ENCODE measurements around the gene MAP2K2.

Gene MAP2K2

DNA sequence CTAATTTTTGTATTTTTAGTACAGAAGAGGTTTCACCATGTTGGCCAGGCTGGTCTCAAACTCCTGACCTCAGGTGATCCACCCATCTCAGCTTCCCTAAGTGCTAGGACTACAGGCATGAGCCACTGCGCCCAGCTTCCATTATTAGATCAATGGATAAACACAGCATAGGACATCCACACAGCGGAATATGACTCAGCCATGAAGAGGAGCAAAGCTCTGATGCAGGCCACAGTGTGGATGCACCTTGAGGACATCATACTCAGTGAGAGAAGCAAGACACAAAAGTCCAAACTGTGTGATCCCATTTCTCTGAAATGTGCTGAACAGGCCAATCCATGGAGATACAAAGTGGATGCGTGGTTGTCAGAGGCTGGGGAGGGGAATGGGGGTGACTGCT lies 52.3 kb downstream of the MAP2K2 start:
- DNase-seq, result no peak

DNA sequence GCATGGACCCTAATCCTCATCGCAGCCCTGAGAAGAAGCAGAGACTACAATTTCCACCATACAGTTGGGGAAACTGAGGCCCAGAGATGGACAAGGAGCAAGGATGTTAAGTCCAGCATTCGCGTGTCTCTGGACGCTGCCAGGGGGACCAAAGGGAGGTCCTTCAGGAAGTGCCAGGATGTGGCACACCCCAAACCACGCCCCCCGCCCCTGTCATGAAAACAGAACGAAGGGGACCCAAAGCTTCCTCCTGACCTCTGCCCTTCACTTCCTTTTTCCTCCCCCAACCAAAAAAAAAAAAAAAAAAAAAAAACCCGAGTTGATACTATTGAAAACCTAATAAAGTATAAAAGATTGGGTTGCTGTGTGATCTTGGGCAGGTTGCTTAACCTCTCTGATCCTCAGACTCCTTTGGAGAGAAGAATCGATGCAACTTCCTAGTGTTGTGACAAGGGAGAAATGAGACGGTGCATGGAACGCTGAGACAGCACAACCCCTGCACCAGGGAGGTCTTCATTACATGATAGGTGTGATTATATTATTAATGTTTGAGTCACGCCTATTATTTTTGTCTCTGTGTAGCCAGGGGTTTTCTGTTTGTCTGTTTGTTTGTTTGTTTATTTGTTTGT lies 54.5 kb downstream of the MAP2K2 start:
- DNase-seq, result no peak

DNA sequence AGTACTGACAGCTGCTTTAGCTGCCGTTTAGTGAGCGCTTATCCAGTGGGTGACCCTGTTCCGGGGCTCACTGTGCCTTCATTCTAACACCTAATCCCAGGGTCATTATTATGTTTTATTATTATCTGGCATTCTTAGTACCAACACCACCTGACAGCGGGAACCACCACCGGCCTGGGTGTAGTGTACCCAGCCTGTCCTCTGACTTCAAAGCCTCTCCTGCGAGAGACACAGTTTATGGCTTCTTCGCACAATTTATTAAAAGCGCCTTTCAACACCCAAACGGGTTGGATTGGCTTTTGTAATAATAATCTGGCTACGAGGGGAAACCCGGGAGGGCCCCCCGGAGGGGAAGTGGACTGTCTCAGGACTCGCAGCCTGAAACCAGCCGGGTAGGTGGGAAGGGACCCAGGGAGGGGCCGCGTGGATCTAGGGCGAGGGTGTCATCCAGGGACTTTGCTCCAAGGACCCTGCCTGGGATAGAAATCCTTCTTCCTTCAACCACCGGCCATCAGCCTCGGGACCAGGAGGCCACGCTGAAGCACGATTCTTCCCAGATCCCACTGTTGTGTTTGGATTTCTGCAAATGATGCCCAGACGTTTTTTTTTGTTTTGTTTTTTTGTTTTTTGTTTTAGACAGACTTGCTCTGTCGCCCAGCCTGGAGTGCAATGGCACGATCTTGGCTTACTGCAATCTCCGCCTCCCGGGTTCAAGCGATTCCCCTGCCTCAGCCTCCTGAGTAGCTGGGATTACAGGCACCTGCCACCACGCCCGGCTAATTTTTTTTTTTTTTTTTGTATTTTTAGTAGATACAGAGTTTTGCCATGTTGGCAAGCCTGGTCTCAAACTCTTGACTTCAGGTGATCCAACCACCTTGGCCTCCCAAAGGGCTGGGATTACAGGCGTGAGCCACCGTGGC lies 55.6 kb downstream of the MAP2K2 start:
- no peak for DNase-seq

DNA sequence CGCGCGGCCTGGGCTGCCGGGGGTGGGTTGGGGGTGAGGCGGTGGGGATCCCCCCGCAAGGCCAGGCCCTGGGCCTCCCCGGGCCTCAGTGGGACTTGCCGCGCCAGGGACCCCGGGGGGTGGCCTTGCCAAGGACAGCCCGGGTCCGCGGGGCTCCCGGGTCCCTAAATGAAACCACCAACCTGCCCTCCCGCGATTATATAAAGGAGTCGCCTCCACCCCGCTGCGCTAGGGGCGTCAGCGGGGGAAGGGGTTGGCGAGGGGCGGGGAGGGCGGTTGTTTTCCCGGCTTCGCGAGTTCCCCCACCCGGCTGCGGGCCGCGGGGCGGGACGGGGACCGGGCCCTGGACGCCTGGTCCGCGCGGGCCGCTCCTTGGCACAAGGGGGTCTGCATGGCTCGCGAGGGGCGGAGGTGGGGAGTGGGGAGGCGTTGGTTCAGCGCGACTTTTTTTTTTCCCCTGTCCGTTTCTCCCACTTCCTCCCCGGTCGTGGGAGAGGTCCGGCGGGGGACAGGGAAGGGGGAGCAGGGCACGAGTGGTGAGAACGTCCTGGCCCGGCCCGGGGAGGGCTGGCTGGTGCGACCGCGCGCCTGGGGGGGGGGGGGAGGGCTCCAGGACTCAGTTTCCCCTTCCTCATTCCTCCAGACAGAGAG lies 56.4 kb downstream of the MAP2K2 start:
- no peak for DNase-seq

DNA sequence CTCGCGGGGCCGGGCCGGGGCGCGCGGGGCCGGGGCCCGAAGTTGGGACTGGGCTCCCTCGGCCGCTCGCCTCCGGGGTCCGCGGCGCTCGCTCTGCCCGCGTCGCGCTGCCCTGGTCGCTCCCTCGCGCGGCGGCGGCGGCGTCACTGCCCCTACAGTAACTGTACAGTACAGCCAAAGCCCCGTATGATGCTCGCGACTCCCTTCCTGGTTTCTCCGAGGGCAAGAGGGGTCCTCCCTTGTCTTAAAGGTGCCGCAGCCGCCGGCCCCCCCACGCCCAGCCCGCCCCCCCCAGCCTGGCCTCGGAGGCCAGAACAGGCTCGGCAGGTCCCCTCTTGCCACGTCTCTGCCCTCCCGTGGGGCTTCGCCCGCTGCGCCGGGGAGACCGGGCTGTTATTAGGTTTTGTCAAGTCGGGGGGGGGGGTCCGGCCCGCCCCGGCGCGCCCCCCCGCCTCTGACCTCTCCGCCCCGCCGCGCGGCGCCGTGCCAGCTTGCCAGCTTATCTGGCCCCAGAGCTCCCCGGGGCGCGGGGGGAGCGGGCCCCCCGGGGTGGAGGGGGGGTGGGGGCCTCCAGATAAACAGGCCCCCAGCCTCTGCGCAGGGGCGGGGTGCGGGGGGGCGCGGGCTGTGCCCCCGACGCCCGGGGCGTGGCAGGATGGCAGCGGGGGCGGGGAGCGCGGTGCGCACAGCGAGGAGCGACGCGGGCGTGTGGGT lies 57.1 kb downstream of the MAP2K2 start, which contains the start of gene ZBTB7A:
Gene ZBTB7A, minus strand, starts transcription at position 218 of the 714 bp plus-strand sequence. CDS start 11,667 bp downstream, outside the sequence.
- DNase-seq, result no peak

DNA sequence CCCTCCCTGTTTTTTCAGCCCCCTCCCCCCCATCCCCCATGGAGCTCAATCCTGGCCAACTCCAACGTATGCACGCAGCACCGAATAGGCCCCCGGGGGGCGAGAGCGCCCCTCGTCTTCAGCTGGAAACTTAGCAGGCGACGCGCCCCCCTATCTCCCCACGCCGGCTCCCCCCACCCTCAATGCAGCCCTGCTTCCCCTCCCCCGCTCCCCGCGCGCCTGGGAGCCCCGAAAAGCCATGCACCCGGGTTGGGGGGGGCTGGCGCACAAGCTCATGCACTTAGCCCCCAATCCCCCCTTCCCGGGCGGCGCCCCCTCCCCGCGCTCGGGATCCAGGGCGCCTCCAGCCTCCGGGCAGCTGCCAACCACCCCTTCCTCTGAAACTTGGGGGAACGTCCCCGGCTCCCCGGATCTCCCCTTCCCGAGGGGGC lies 57.7 kb downstream of the MAP2K2 start:
- DNase-seq, result no peak

DNA sequence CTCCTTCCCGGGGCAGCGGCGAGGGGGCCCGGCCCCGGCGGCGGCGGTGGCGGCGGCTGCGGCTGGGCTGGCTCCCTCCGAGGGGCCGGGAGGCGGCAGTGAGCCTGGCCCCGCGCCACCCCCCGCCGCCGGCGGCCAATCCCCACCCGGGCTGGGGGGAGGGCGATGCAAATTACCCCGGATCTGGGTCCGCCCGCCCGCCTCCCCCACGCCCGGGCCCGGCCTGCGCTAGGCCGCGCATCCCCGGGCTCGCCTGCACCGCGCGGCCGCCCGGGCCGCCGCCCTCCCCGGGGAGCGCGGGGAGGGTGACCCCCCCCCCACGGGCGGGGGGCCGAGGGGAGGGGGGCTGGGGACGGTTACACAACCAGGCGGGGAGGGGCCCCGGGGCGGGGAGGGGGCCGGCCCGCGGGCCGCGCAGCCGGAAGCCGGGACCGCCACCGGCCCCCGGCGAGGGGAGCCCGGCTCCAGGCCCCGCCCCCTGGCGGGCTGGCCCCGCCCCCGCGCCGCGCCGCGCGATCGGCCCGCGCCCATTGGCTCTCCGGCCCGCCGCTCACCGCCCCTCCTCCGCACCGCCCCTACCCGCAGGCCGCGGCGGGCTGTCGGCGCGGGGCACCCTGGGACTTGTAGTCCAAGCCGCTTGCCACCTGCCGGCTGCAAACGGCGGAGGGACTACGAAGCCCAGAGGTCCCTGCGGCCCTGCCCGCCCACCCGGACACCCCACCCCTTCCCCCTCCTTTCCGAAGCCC lies 58.3 kb downstream of the MAP2K2 start:
- peak; percentile 76 for DNase-seq

DNA sequence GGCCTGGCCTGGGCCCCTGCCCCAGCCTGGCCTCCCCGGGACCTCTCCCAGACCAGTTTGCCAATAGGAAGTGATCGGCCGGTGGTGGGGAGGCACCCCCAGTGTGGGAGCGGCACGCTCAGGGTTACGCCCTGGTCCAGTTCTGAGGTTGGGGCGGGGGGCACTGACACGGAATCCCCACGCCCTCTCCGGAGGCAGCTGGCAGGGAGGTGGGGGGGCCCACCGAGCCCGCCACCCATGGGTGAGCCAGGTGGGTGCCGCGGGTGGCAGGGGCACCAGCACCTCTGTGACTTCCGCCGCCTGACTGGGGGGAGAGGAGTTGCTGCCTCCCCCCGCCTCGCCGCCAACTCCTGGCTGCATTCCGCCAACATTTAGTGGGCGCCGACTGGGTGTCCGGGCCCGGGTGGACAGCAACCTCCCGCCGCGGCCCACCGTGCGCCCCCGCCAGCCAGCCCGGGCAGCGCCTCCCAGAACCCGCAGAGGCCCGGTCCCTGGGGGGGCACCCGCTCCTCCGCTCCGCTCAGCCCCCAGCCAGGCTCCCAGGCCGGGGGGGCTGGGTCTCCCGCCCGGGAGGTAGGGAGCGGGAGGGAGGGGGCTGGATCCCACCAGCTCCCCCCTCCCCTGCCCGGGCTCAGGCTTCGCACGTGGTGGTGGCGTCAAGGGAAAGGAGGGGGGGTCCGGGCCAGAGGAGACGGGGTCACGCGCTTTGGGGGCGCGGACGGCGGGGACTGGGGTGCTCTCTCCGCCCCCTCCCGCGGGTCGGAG lies 59.2 kb downstream of the MAP2K2 start:
- DNase-seq, result no peak

DNA sequence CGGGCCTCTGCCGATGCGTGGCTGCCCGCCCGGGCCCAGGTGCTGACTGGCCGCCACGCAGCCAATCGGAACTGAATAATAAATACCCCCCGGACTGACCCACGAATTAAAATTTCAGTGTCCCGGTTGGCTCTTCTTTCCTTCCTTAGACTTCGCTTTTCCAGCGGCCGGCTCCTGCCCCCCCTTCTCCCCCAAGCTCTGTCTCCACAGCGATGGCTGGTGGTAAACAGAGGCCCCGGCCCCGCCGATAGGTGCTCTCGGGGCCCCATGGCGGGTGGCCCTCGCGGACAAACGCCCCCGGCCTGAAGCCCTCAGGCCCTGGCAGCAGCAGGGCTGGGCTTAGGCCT lies 59.8 kb downstream of the MAP2K2 start:
- no peak for DNase-seq

DNA sequence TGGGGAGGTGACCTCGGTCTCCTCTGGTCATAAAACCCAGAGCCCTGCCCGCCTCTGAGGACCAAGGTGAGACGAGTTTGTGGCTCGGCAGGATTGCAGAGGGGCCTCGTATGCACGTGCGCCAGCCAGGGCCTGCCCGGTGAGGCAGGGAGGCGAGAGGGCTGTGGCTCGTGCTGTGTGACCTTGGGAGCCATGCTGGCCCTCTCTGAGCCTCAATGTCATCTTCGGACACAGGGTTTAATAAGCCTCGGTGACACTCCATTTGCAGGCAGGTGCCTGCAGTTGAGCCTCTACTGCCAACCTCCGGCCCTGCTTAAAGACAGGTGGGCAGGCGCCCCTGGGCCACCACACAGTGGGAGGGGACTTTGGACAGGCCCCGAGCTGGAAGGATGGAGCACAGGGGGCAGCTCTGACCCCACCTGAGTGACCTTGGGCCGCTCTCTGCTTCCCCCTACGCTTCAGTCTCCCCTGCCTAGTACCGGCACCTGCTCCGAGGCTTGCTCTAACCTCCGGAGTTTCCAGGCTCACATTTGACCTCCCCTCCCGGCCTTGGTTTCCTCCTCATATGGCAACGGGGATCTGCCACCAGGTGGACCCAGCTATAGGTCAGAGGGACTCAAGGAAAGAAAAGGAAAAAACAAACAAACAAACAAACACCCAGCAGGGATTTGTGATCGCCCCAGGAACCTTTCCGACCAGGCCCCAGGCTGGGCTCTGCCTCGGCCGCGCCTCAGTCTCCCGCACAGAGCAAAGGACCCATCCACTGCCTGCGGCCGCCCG lies 60.4 kb downstream of the MAP2K2 start:
- no peak for DNase-seq

DNA sequence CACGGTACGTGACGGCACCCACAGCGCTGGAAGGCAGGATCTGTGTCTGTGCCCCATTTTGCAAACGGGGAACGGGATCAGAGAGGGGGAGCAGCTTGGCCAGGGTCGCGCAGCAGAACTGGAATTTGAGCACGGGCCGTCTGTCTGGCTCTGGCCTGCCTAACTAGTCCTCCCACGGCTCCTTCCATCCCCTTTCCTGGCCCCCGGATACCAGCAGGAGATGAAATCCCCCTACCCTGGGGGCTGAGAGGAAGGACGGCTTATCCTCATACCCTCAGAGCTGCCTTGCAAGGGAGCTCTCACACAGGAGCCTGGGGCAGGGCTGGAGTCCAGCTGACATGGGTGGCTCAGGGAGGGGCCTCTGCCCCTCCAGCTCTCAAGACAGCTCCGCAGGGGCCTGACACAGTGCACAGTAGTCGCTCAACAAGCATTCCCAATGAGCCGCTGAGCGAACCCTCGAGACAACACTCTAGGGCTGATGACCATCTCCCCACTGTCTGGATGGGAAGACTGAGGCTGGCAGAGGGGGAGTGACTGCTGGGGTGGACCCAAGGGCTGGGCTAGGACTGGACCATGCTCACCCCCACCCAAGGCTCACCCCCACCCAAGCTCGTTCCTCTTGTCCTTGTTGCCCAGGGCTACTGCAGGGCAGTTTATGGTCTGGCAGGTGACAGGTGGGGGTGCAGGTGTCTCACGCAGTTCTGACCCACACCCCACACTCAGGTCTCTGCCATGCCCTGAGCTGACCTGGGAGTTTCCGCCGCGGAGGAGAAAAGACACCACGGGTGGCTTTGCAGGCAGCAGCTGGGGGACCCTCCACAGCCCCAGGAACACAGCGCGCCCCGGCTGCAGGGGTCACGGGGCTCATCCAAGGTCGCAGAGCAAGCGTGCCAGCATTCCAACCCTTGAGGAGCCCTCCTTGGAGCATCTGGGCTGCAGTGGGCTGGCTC lies 61.2 kb downstream of the MAP2K2 start:
- no peak for DNase-seq

DNA sequence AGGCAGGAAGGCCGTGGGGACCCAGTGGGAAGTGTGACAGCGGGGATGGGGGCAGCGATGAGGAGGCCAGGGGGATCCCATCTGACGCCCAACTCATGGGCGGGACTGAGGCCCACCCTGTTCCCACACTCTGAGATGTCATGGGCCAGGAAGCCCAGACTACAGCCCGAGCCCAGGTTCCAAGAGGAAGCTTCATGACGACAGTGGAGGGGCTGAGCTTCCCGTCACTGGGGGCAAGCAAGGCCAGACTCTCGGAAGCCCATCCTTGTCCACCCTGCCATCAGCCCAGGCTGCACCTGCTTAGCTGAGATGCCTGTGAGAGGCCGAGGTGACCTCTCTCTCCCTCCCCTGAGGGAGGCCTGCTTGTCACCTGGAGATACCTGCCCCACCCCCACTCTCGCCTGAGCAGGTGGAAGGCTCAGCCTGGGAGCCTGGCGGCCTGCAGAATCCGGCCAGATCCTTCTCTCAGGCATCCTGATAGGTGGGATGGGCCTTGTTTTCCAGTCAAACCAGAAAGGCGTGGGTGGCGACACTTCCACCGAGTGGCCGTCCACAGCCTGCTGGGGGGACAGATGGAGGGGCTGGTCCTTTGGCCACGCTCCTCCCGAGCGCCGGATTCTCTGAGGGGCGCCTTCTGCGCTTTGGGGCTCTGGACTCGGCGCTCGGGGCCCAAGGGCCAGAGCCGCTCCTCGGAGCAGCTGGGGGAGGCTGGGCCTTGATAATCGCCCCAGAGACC lies 62.1 kb downstream of the MAP2K2 start:
- DNase-seq, result no peak

DNA sequence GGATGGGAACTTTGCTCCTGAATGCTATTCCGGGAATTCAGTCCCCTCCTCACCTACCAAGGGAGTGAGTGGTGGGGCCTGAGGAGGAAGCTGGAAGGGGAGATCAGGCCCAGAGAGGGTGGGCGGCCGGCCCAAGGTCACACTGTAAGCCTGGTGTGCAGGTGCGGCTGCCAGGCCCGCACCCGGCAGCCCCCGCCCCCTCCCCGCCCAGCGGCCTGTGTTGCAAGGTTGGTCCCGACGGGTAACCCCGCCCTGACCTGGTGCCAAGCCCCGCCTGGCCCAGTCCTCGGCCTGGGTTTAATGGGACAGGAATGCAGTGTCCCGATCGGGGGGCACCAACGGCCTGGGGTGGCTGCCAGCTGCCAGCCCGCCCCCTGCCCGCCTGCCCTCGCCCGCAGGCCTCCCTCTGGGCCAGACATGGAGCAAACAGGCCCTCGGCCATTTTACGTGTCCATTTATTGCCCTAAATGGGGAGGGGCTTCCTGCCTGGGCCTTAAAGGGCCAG lies 62.7 kb downstream of the MAP2K2 start:
- no peak for DNase-seq

DNA sequence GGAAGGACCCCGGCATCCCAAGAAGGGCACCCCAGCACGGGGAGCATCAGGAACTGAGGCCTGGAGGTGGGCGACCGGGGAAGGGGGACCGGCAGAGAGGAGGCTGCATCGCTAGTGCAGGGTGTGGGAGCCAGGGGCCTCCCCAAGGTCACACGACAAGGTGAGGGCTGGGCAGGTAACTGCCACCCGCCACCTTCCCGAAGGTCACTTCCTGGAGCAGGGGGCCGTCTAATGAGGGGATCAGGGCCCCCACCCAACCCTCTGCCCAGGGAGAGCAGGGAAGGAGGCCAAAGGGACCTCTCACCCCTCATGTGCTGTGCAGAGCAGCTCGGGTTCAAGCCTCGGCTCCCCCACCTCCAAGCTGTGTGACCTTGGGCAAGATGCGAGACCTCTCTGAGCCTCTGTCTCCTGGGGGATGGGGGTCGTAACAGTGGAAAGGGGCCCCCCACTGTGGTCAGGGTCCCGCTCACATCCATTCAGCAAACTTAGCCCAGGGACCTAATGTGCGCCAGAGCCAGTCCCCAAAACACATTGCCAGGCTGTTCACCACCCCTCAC lies 63.2 kb downstream of the MAP2K2 start:
- no peak for DNase-seq

DNA sequence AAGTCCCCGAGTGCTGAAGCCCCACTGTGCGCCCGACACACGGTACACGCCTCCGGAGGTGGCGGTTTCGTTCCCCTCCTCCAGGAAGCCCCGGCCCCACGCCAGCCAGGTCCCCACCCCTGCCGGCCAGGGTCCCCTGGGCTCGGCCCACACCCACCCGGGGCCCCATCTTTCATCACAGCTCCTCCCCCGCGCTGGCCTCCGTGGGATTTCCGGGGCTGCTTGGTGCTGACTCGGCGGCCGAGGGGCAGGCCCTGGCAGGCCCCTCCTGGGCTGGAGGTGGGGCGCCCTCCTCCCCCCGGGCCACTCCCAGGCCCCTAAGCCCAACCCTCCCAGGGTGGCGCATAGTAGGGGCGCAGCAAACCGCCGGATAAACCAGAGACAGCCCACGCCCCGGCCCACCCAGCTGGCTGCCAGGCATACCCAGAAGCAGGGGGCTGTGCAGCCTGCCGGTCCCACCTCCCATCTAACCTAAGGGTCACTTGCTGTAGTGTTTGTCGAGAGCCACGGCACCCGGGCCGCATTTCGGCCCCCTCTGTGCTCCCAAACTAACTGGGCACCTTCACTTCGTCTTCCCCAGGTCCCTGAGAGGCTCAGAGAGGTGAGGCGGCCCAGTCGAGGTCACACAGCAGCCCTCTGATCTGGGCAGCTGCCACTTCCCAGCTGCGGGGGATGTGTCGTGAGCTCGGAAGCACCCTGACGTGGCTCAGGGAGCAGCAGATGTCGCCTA lies 63.9 kb downstream of the MAP2K2 start:
- DNase-seq, result no peak

DNA sequence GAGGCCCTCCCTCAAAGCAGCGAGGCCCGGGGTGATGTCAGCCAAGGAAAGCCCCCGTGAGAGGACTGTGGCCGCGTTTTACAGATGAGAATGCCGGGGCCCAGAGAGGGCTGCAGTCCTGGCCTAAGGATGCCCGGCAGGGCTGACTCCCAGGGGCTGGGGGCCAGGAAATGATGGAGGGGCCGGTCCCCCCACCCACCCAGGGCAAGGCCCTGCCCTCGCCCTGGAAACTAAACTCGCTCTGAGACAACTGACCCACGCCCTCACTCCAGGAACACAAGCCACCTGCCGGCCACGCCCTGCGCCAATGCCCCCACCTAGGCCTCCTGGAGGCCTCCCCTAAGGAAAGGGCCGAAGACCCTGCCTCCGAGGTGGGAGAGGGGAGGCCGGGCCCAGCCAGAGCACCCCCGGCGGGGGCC lies 64.5 kb downstream of the MAP2K2 start:
- no peak for DNase-seq

DNA sequence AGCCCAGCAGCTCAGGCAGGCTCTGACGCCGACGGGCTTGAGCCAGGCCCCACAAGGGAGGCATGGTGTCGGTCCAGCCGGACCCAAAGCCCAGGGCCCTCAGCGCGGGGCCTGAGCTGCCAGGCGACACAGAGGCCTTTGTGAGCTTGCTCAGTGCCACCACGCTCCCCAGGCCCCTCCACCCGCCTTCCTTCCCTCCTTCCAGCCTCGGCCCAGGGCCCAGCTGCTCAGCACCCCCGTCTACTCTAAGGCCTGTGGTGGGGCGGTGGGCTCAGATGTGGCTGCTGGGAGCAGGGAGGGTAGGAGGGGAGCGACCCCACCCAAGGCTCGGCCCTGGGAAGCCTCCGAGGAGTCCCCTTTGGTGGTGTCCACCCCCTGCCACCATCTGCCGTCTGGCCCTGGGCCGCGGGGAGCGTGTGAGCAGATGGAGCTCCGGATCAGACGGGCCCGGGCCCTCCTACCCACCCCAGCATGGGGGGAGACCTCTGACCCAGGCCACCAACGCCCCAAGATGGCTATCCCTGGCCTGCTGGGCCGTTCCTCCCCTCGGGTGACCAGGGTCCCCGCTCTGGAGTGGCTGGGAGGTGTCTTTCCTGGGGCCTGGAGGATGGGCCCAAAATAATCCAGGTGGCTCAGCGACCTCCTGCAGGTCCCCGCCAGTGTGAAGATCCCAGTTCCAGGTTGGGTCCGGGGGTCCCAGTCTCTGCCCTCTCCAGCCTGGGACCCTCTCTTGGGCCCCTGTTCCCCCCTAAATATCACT lies 65.0 kb downstream of the MAP2K2 start:
- no peak for DNase-seq
